H1 (cell line): ENCODE measurements around the gene PCNP.

Experiments
- BRCA1 ChIP-seq: IDR thresholded peaks from 2 replicates; pipeline ENCODE4 v1.6.1; 2012; ENCODE audit warnings: low read depth, low read length, improper control_type of control experiment
- CTCF ChIP-seq, 3 experiments: IDR thresholded peaks; 1 replicate in 2 of 3; 2 replicates in 1 of 3; pipeline versions ENCODE4 v1.5.1 to v1.6.1; 2011; ENCODE audit warnings: low read length in 3 of 3, mild to moderate bottlenecking in 3 of 3, inconsistent platforms in 2 of 3, low read depth in 1 of 3, moderate library complexity in 1 of 3; ENCODE audit not compliant: insufficient read depth in 1 of 3; ENCODE audit errors: control extremely low read depth in 1 of 3
- EGR1 ChIP-seq: IDR thresholded peaks from 2 replicates; pipeline ENCODE4 v1.6.1; 2011; ENCODE audit warnings: low read depth, low read length, borderline replicate concordance
- GABPA ChIP-seq: IDR thresholded peaks from 2 replicates; pipeline ENCODE4 v1.6.1; 2011; ENCODE audit warnings: mild to moderate bottlenecking, low read length, moderate library complexity, borderline replicate concordance; ENCODE audit not compliant: insufficient read depth
- HDAC2 ChIP-seq, 2 experiments: fragments of 300-600 bp in 1 of 2; sonication (generic) in 1 of 2; IDR thresholded peaks; 2 replicates each; pipeline ENCODE4 v1.6.1; 2011 to 2012; ENCODE audit warnings: low read depth in 2 of 2, low read length in 2 of 2, mild to moderate bottlenecking in 2 of 2, moderate library complexity in 2 of 2, borderline replicate concordance in 1 of 2, inconsistent platforms in 1 of 2
- JUN ChIP-seq: IDR thresholded peaks from 2 replicates; pipeline ENCODE4 v1.6.1; 2011; ENCODE audit warnings: low read depth, mild to moderate bottlenecking, improper control_type of control experiment, low read length
- JUND ChIP-seq: IDR thresholded peaks from 2 replicates; pipeline ENCODE4 v1.6.1; 2011; ENCODE audit warnings: mild to moderate bottlenecking, improper control_type of control experiment, low read length
- POLR2A ChIP-seq, 2 experiments: IDR thresholded peaks; 1 replicate in 1 of 2; 2 replicates in 1 of 2; pipeline ENCODE4 v1.6.1; 2011; ENCODE audit warnings: low read depth in 2 of 2, low read length in 2 of 2, mild to moderate bottlenecking in 2 of 2; ENCODE audit errors: control extremely low read depth in 1 of 2
- RAD21 ChIP-seq, 2 experiments: IDR thresholded peaks in 1 of 2; conservative IDR thresholded peaks in 1 of 2; 2 replicates each; pipeline ENCODE4 v1.6.1; 2011; ENCODE audit warnings: low read depth in 2 of 2, low read length in 2 of 2, improper control_type of control experiment in 1 of 2, inconsistent platforms in 1 of 2, mild to moderate bottlenecking in 1 of 2, moderate library complexity in 1 of 2
- SRF ChIP-seq: IDR thresholded peaks from 2 replicates; pipeline ENCODE4 v1.6.1; 2011; ENCODE audit warnings: mild to moderate bottlenecking, low read depth, low read length, moderate library complexity
- TBP ChIP-seq: IDR thresholded peaks from 2 replicates; pipeline ENCODE4 v1.6.1; 2011; ENCODE audit warnings: low read depth, low read length, improper control_type of control experiment
- ZNF274 ChIP-seq: IDR thresholded peaks from 2 replicates; pipeline ENCODE4 v1.7.0; 2012; ENCODE audit warnings: low read length, borderline replicate concordance; ENCODE audit errors: extremely low read depth

- TF ChIP-seq POLR2A (IDR thresholded peaks at IDR 0.05; ENCODE audit: control extremely low read depth in 1 of 2, low read depth in 2 of 2, low read length in 2 of 2) (no peak), GABPA (no peak), BRCA1 (no peak), JUND (no peak), JUN (no peak), RAD21 (IDR thresholded peaks at IDR 0.05 in 1 of 2, conservative IDR thresholded peaks at IDR 0.05 in 1 of 2; ENCODE audit: low read depth in 2 of 2, low read length in 2 of 2) (no peak), CTCF (IDR thresholded peaks at IDR 0.05; ENCODE audit: control extremely low read depth in 1 of 3, insufficient read depth in 1 of 3, low read depth in 1 of 3, low read length in 3 of 3) (no peak), HDAC2 (IDR thresholded peaks at IDR 0.05; ENCODE audit: borderline replicate concordance in 1 of 2, low read depth in 2 of 2, low read length in 2 of 2) (no peak), TBP (no peak), SRF (no peak), EGR1 (no peak), ZNF274 (no peak)
Observed at GRCh38 chr3:101535221-101535620, 38.8 kb upstream of the PCNP start.
